GM23338 (cell line): ENCODE results near the gene PIH1D2. TPM values are rescaled to one million over a fixed set of nuclear protein-coding genes. Genes with fewer than 3 reads are reported as not detected.

Experiments used
- ATAC-seq: fragments of 200-7000 bp; cut with Tn5 transposase; 3 replicates; pipeline ENCODE4 v1.9.1; 2020
- DNase-seq: peaks from one replicate; pipeline ENCODE4 v3.0.0-alpha.2; 2015; ENCODE audit warnings: low spot score
- H2AFZ ChIP-seq: fragments of 200-600 bp; sonication (generic); 2 replicates; pipeline ENCODE4 v1.8.0; 2016; ENCODE audit warnings: antibody characterized with exemption, mild to moderate bottlenecking, moderate library complexity
- H3F3A ChIP-seq: fragments of 200-600 bp; sonication (generic); replicated peaks from 2 replicates; pipeline ENCODE4 v1.8.0; 2017; ENCODE audit warnings: antibody characterized with exemption, mixed run types, low read depth
- H3K27ac ChIP-seq: fragments of 200-600 bp; sonication (generic); 2 replicates; pipeline ENCODE4 v1.6.1; 2016; ENCODE audit warnings: low read depth
- H3K27me3 ChIP-seq: fragments of 200-600 bp; sonication (generic); 2 replicates; pipeline ENCODE4 v1.8.0; 2016; ENCODE audit warnings: mild to moderate bottlenecking, mixed run types, moderate library complexity; ENCODE audit not compliant: insufficient read depth
- H3K36me3 ChIP-seq: fragments of 200-600 bp; sonication (generic); 2 replicates; pipeline ENCODE4 v1.8.0; 2016; ENCODE audit warnings: mild to moderate bottlenecking; ENCODE audit not compliant: insufficient read depth
- H3K4me1 ChIP-seq: fragments of 200-600 bp; sonication (generic); 2 replicates; pipeline ENCODE4 v1.8.0; 2016; ENCODE audit warnings: mild to moderate bottlenecking, moderate library complexity; ENCODE audit not compliant: insufficient read depth
- H3K4me2 ChIP-seq: fragments of 200-600 bp; sonication (generic); 2 replicates; pipeline ENCODE4 v1.7.1; 2017; ENCODE audit warnings: mixed run types
- H3K4me3 ChIP-seq: fragments of 200-600 bp; sonication (generic); 2 replicates; pipeline ENCODE4 v1.6.1; 2016; ENCODE audit warnings: mixed run types
- H3K79me2 ChIP-seq: fragments of 200-600 bp; sonication (generic); replicated peaks from 2 replicates; pipeline ENCODE4 v1.8.0; 2017; ENCODE audit warnings: mild to moderate bottlenecking; ENCODE audit not compliant: insufficient read depth
- H3K9me2 ChIP-seq: fragments of 200-600 bp; sonication (generic); 2 replicates; pipeline ENCODE4 v1.8.0; 2017; ENCODE audit not compliant: insufficient read depth
- H4K20me1 ChIP-seq: fragments of 200-600 bp; sonication (generic); replicated peaks from 2 replicates; pipeline ENCODE4 v1.8.0; 2017; ENCODE audit warnings: mild to moderate bottlenecking; ENCODE audit not compliant: insufficient read depth
- H3K27ac Mint-ChIP-seq: 2 replicates; pipeline ENCODE4 v1.8.0; 2020; ENCODE audit warnings: inconsistent platforms, mild to moderate bottlenecking, moderate library complexity, mixed read lengths
- H3K27me3 Mint-ChIP-seq: 3 replicates; pipeline ENCODE4 v1.8.0; 2022; ENCODE audit warnings: low read depth, mild to moderate bottlenecking, moderate library complexity, mixed read lengths, inconsistent platforms; ENCODE audit not compliant: insufficient read depth, poor library complexity
- H3K36me3 Mint-ChIP-seq: 3 replicates; pipeline ENCODE4 v1.8.0; 2021; ENCODE audit warnings: low read depth, mild to moderate bottlenecking, inconsistent platforms, moderate library complexity, mixed read lengths
- H3K4me1 Mint-ChIP-seq: 3 replicates; pipeline ENCODE4 v1.8.0; 2020; ENCODE audit warnings: mild to moderate bottlenecking, inconsistent platforms, mixed read lengths
- H3K4me3 Mint-ChIP-seq: 3 replicates; pipeline ENCODE4 v1.8.0; 2021; ENCODE audit warnings: moderate library complexity, mild to moderate bottlenecking, inconsistent platforms, mixed read lengths
- H3K9me3 Mint-ChIP-seq: 3 replicates; pipeline ENCODE4 v1.8.0; 2020; ENCODE audit warnings: moderate library complexity, mild to moderate bottlenecking, inconsistent platforms, mixed read lengths
- EZH2 ChIP-seq: fragments of 200-600 bp; sonication (generic); IDR thresholded peaks from one replicate; pipeline ENCODE4 v1.8.0; 2017; ENCODE audit warnings: antibody characterized with exemption, mild to moderate bottlenecking, low read depth; ENCODE audit not compliant: unreplicated experiment
- EZH2phosphoT487 ChIP-seq: fragments of 200-600 bp; sonication (generic); IDR thresholded peaks from one replicate; pipeline ENCODE4 v1.8.1; 2018; ENCODE audit warnings: antibody characterized with exemption; ENCODE audit not compliant: unreplicated experiment
- STAT1 ChIP-seq: IDR thresholded peaks from one replicate; pipeline ENCODE4 v1.6.1; 2016; ENCODE audit warnings: antibody characterized with exemption; ENCODE audit not compliant: unreplicated experiment
- ZNF114 ChIP-seq: fragments of 250-450 bp; sonication (Bioruptor Pico); IDR thresholded peaks from 2 replicates; pipeline ENCODE4 v1.5.0; 2020; ENCODE audit warnings: mild to moderate bottlenecking, moderate library complexity
- polyA plus RNA-seq: library from polyadenylated mRNA; unstranded; fragments of >200 nt; fragmentation: Nextera tagmentation; extraction: Ambion mirVana; gene quantifications from 2 replicates; pipeline ENCODE4 v1.2.1, GENCODE V29; 2016
- total RNA-seq: library from RNA; depleted of rRNA; stranded (reverse); fragments of >200 nt; shearing (Covaris generic); gene quantifications from 2 replicates; pipeline ENCODE4 v1.2.3, GENCODE V29; 2014
- TF ChIP-seq, protein P1 (sequence below): IDR thresholded peaks from 2 replicates; pipeline ENCODE4 v1.6.1; 2016; ENCODE audit warnings: antibody characterized with exemption
- TF ChIP-seq, protein P2 (sequence below): IDR thresholded peaks from one replicate; pipeline ENCODE4 v1.6.1; 2018; ENCODE audit warnings: antibody characterized with exemption; ENCODE audit not compliant: unreplicated experiment
- TF ChIP-seq, protein P3 (sequence below): fragments of 250-450 bp; sonication (Bioruptor Pico); IDR thresholded peaks from 2 replicates; pipeline ENCODE4 v1.5.0; 2020; ENCODE audit warnings: mild to moderate bottlenecking, moderate library complexity

Gene PIH1D2
- total and polyA plus RNA-seq, 2 experiments from 2014 or later, result 0.80 to 0.89 TPM

DNA sequence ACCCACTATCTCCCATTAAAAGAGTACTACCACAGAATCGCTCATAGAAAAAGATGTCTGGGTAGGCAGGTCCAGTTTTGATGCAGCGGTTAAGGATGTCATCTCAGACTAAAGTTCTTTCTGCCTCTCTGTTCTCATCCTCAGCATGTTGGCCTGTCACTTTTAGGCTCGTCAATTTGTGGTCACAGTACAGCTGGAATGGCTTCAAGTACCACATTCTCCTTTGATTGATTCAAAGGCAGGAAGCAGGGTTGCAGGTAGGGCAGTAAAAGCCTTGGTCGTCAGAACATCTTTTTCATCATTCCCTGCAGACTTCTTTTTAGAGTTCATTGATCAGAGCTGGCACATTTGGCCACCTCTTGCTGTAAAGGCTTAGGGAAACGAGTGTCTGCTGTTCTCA lies 41.6 kb upstream of the PIH1D2 start:
- no peak overlapping the region for H3K4me2 ChIP-seq
- H4K20me1 ChIP-seq, result no peaks in the 10 kb centered on the region
- no peaks in the 10 kb centered on the region for H3K4me1 Mint-ChIP-seq
- no peak for ATAC-seq
- H2AFZ ChIP-seq, result no peak overlapping the region
- TF ChIP-seq, protein P1, sequence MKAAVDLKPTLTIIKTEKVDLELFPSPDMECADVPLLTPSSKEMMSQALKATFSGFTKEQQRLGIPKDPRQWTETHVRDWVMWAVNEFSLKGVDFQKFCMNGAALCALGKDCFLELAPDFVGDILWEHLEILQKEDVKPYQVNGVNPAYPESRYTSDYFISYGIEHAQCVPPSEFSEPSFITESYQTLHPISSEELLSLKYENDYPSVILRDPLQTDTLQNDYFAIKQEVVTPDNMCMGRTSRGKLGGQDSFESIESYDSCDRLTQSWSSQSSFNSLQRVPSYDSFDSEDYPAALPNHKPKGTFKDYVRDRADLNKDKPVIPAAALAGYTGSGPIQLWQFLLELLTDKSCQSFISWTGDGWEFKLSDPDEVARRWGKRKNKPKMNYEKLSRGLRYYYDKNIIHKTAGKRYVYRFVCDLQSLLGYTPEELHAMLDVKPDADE, result no peak
- H3K79me2 ChIP-seq, result no peaks in the 10 kb centered on the region
- no peak for DNase-seq
- no peaks in the 10 kb centered on the region for H3K4me1 ChIP-seq
- no peaks in the 10 kb centered on the region for H3K36me3 Mint-ChIP-seq
- no peaks in the 10 kb centered on the region for H3K36me3 ChIP-seq
- no peaks in the 10 kb centered on the region for H3F3A ChIP-seq
- no peaks in the 10 kb centered on the region for H3K27me3 ChIP-seq
- no peak overlapping the region for H3K4me3 ChIP-seq
- no peaks in the 10 kb centered on the region; the same call in 2 of the 3 replicates for H3K9me3 Mint-ChIP-seq
- no peak overlapping the region for H3K27ac Mint-ChIP-seq
- peaks cover 3% of the 10 kb centered on the region for H3K27me3 Mint-ChIP-seq
- H3K9me2 ChIP-seq, result no peaks in the 10 kb centered on the region
- no peak overlapping the region for H3K27ac ChIP-seq
- H3K4me3 Mint-ChIP-seq, result no peak overlapping the region

DNA sequence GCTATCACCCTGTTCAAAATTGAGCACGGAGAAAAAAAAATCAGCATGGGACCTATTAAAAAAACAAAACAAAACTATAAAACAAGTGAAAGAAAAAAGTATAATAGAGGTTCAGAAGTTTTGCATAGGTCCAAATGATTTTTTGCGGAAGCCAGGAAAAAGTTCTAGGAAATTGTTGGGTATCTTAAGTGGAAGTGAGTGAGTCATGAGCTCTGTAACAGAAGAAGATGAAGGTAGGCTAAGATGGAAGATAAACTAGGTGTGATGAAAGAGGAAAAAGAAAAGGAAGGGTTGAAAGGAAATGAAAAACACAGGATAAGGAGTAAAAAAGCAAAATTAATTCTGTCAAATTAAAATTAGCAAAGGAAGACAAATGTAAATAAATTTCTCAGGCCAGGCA lies 40.6 kb upstream of the PIH1D2 start:
- Histone ChIP-seq H3K4me2 (no peak overlapping the region), H3K4me1 (no peaks in the 10 kb centered on the region), H3K4me3 (no peak overlapping the region), H4K20me1 (no peaks in the 10 kb centered on the region), H3F3A (no peaks in the 10 kb centered on the region), H3K79me2 (no peaks in the 10 kb centered on the region), H3K27ac (no peak overlapping the region), H3K27me3 (no peaks in the 10 kb centered on the region), H2AFZ (no peak overlapping the region), H3K36me3 (no peaks in the 10 kb centered on the region), H3K9me2 (no peaks in the 10 kb centered on the region)
- Mint-ChIP-seq H3K9me3 (no peaks in the 10 kb centered on the region; the same call in 2 of the 3 replicates), H3K4me1 (no peaks in the 10 kb centered on the region), H3K4me3 (no peak overlapping the region), H3K27ac (no peak overlapping the region), H3K36me3 (no peaks in the 10 kb centered on the region), H3K27me3 (peaks cover 3% of the 10 kb centered on the region)
- DNase-seq (no peak), ATAC-seq (no peak)
- TF ChIP-seq EZH2, result no peak
- TF ChIP-seq, protein P2, sequence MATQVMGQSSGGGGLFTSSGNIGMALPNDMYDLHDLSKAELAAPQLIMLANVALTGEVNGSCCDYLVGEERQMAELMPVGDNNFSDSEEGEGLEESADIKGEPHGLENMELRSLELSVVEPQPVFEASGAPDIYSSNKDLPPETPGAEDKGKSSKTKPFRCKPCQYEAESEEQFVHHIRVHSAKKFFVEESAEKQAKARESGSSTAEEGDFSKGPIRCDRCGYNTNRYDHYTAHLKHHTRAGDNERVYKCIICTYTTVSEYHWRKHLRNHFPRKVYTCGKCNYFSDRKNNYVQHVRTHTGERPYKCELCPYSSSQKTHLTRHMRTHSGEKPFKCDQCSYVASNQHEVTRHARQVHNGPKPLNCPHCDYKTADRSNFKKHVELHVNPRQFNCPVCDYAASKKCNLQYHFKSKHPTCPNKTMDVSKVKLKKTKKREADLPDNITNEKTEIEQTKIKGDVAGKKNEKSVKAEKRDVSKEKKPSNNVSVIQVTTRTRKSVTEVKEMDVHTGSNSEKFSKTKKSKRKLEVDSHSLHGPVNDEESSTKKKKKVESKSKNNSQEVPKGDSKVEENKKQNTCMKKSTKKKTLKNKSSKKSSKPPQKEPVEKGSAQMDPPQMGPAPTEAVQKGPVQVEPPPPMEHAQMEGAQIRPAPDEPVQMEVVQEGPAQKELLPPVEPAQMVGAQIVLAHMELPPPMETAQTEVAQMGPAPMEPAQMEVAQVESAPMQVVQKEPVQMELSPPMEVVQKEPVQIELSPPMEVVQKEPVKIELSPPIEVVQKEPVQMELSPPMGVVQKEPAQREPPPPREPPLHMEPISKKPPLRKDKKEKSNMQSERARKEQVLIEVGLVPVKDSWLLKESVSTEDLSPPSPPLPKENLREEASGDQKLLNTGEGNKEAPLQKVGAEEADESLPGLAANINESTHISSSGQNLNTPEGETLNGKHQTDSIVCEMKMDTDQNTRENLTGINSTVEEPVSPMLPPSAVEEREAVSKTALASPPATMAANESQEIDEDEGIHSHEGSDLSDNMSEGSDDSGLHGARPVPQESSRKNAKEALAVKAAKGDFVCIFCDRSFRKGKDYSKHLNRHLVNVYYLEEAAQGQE, result no peak
- TF ChIP-seq EZH2phosphoT487, result no peak
- no peak for TF ChIP-seq ZNF114 (CRISPR knock-in tag)
- TF ChIP-seq STAT1, result no peak
- TF ChIP-seq, protein P3, sequence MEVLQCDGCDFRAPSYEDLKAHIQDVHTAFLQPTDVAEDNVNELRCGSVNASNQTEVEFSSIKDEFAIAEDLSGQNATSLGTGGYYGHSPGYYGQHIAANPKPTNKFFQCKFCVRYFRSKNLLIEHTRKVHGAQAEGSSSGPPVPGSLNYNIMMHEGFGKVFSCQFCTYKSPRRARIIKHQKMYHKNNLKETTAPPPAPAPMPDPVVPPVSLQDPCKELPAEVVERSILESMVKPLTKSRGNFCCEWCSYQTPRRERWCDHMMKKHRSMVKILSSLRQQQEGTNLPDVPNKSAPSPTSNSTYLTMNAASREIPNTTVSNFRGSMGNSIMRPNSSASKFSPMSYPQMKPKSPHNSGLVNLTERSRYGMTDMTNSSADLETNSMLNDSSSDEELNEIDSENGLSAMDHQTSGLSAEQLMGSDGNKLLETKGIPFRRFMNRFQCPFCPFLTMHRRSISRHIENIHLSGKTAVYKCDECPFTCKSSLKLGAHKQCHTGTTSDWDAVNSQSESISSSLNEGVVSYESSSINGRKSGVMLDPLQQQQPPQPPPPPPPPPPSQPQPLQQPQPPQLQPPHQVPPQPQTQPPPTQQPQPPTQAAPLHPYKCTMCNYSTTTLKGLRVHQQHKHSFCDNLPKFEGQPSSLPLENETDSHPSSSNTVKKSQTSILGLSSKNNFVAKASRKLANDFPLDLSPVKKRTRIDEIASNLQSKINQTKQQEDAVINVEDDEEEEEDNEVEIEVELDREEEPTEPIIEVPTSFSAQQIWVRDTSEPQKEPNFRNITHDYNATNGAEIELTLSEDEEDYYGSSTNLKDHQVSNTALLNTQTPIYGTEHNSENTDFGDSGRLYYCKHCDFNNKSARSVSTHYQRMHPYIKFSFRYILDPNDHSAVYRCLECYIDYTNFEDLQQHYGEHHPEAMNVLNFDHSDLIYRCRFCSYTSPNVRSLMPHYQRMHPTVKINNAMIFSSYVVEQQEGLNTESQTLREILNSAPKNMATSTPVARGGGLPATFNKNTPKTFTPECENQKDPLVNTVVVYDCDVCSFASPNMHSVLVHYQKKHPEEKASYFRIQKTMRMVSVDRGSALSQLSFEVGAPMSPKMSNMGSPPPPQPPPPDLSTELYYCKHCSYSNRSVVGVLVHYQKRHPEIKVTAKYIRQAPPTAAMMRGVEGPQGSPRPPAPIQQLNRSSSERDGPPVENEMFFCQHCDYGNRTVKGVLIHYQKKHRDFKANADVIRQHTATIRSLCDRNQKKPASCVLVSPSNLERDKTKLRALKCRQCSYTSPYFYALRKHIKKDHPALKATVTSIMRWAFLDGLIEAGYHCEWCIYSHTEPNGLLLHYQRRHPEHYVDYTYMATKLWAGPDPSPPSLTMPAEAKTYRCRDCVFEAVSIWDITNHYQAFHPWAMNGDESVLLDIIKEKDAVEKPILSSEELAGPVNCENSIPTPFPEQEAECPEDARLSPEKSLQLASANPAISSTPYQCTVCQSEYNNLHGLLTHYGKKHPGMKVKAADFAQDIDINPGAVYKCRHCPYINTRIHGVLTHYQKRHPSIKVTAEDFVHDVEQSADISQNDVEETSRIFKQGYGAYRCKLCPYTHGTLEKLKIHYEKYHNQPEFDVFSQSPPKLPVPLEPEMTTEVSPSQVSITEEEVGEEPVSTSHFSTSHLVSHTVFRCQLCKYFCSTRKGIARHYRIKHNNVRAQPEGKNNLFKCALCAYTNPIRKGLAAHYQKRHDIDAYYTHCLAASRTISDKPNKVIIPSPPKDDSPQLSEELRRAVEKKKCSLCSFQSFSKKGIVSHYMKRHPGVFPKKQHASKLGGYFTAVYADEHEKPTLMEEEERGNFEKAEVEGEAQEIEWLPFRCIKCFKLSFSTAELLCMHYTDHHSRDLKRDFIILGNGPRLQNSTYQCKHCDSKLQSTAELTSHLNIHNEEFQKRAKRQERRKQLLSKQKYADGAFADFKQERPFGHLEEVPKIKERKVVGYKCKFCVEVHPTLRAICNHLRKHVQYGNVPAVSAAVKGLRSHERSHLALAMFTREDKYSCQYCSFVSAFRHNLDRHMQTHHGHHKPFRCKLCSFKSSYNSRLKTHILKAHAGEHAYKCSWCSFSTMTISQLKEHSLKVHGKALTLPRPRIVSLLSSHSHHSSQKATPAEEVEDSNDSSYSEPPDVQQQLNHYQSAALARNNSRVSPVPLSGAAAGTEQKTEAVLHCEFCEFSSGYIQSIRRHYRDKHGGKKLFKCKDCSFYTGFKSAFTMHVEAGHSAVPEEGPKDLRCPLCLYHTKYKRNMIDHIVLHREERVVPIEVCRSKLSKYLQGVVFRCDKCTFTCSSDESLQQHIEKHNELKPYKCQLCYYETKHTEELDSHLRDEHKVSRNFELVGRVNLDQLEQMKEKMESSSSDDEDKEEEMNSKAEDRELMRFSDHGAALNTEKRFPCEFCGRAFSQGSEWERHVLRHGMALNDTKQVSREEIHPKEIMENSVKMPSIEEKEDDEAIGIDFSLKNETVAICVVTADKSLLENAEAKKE (CRISPR knock-in tag), result no peak
